ENCODE measurements around the gene VARS2.
A peak's percentile ranks its signal among the peaks of the same experiment; 100 is the strongest.

VARS2 gene

DNA sequence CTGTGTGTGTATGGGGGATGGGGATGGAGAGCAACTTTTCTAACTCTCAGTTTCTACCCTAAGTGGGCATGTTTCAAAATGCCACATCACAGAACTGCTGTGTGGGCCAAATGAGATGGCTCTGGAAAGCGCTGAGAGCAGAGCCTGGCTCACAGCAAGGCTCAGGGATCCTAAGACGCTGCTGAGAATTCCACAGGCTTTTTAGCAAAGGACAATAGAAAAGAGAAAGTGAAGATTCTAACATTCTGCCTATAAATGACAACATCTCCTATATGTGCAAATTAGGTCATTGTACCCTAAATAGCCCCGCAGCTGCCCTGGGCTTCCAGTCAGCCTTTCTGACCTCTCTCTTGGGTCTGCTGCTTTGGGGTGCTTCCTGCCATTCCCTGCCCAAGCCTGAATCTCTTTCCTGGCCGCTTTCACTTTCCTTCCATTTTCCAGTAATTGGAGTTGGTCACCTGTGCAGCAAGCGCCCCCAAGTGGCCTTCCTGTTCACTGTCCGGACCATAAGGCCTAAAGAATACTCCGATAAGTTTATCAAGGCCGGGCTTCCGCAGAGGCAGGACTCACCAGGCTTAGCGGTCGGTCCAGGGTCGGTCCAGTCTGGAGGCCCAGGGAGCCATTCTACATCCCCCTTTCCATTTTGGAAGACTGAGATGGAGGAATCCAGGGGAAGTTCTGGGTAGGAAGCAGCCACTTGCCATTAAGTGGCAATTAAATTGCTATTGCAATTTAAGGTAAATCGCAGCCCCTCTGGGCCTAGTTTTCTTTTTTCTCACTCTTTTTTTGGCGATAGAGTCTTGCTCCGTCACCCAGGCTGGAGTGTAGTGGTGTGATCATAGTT is 36.4 kb upstream of the VARS2 start:
- H3K27me3 ChIP-seq (ENCODE audit: control insufficient read depth in 5 of 5, insufficient read depth in 4 of 5, low read length in 5 of 5): no peaks in the 10 kb centered on the region
- no peaks in the 10 kb centered on the region for H3K36me3 ChIP-seq (ENCODE audit: control insufficient read depth in 5 of 5, insufficient read depth in 5 of 5, low read length in 5 of 5)
- H3K27ac ChIP-seq (ENCODE audit: low read depth, low read length): peak overlapping the region; percentile 79
- H3K9ac ChIP-seq (ENCODE audit: low read length in 5 of 5): peak overlapping the region; percentile 31 to 71 (median 68)
- H3K9me3 ChIP-seq (ENCODE audit: control insufficient read depth in 5 of 5, low read length in 5 of 5): peaks cover 0 to 3% (median 0%) of the 10 kb centered on the region in 5 donors
- H3K4me1 ChIP-seq (ENCODE audit: control insufficient read depth in 5 of 5, insufficient read depth in 5 of 5, low read length in 5 of 5): peaks cover 5 to 31% (median 21%) of the 10 kb centered on the region in 5 donors
- peak overlapping the region; percentile 54 to 68 (median 62) for H3K4me3 ChIP-seq (ENCODE audit: low read depth in 1 of 5, low read length in 5 of 5)

DNA sequence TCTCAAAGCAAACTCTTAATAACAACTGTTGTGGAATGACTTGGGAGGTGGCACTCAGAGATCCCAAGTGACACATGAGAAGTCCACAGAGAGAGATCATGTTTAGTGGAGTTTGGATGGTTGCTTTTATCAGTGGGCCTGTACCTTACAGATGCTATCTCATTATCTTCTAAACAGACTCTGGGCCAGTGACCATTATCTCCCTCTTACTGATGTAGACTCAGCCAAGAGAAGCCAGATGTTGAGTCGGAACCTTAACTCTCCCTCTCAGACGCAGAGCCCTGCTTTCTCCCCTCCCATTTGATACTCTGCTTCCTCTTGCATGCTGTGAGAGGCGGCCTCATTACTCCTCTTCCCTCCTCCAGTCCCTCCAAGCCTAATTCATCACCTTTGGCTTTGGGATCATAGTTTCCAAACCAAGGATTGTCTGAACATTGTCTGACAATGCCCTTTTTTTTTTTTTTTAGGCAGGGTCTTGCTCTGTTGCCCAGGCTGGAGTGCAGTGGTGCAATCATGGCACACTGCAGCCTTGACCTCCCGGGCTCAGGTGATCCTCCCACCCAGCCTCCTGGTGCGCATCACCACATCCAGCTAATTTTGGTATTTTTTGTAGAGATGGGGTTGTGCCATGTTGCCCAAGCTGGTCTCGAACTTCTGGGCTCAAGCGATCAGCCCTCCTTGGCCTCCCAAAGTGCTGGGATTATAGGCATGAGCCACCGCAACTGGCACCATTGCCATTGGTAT is 34.2 kb upstream of the VARS2 start:
- H3K4me3 ChIP-seq (ENCODE audit: low read depth in 1 of 5, low read length in 5 of 5): no peak overlapping the region
- no peak overlapping the region for H3K27ac ChIP-seq (ENCODE audit: low read depth, low read length)
- no peaks in the 10 kb centered on the region for H3K36me3 ChIP-seq (ENCODE audit: control insufficient read depth in 5 of 5, insufficient read depth in 5 of 5, low read length in 5 of 5)
- H3K9ac ChIP-seq (ENCODE audit: low read length in 5 of 5): no peak overlapping the region
- peaks cover 12 to 47% (median 34%) of the 10 kb centered on the region in 5 donors for H3K4me1 ChIP-seq (ENCODE audit: control insufficient read depth in 5 of 5, insufficient read depth in 5 of 5, low read length in 5 of 5)
- H3K27me3 ChIP-seq (ENCODE audit: control insufficient read depth in 5 of 5, insufficient read depth in 4 of 5, low read length in 5 of 5): no peaks in the 10 kb centered on the region
- H3K9me3 ChIP-seq (ENCODE audit: control insufficient read depth in 5 of 5, low read length in 5 of 5): no peaks in the 10 kb centered on the region

GRCh38 chr6:30880698-30881252 is 33.3 kb upstream of the VARS2 start:
- H3K9ac ChIP-seq (ENCODE audit: low read length in 5 of 5): no peak overlapping the region
- H3K27me3 ChIP-seq (ENCODE audit: control insufficient read depth in 5 of 5, insufficient read depth in 4 of 5, low read length in 5 of 5): no peaks in the 10 kb centered on the region
- no peak overlapping the region for H3K4me3 ChIP-seq (ENCODE audit: low read depth in 1 of 5, low read length in 5 of 5)
- H3K27ac ChIP-seq (ENCODE audit: low read depth, low read length): no peak overlapping the region
- no peaks in the 10 kb centered on the region for H3K36me3 ChIP-seq (ENCODE audit: control insufficient read depth in 5 of 5, insufficient read depth in 5 of 5, low read length in 5 of 5)
- no peaks in the 10 kb centered on the region for H3K9me3 ChIP-seq (ENCODE audit: control insufficient read depth in 5 of 5, low read length in 5 of 5)
- H3K4me1 ChIP-seq (ENCODE audit: control insufficient read depth in 5 of 5, insufficient read depth in 5 of 5, low read length in 5 of 5): peaks cover 16 to 56% (median 43%) of the 10 kb centered on the region in 5 donors

GRCh38 chr6:30881392-30882203 is 32.4 kb upstream of the VARS2 start:
- no peaks in the 10 kb centered on the region for H3K27me3 ChIP-seq (ENCODE audit: control insufficient read depth in 5 of 5, insufficient read depth in 4 of 5, low read length in 5 of 5)
- no peak overlapping the region for H3K9ac ChIP-seq (ENCODE audit: low read length in 5 of 5)
- H3K36me3 ChIP-seq (ENCODE audit: control insufficient read depth in 5 of 5, insufficient read depth in 5 of 5, low read length in 5 of 5): no peaks in the 10 kb centered on the region
- H3K27ac ChIP-seq (ENCODE audit: low read depth, low read length): peak overlapping the region; percentile 78
- H3K9me3 ChIP-seq (ENCODE audit: control insufficient read depth in 5 of 5, low read length in 5 of 5): no peaks in the 10 kb centered on the region
- no peak overlapping the region for H3K4me3 ChIP-seq (ENCODE audit: low read depth in 1 of 5, low read length in 5 of 5)
- H3K4me1 ChIP-seq (ENCODE audit: control insufficient read depth in 5 of 5, insufficient read depth in 5 of 5, low read length in 5 of 5): peaks cover 16 to 59% (median 52%) of the 10 kb centered on the region in 5 donors

GRCh38 chr6:30882204-30882758 is 31.8 kb upstream of the VARS2 start:
- Histone ChIP-seq H3K9me3 (ENCODE audit: control insufficient read depth in 5 of 5, low read length in 5 of 5) (no peaks in the 10 kb centered on the region), H3K27me3 (ENCODE audit: control insufficient read depth in 5 of 5, insufficient read depth in 4 of 5, low read length in 5 of 5) (no peaks in the 10 kb centered on the region), H3K9ac (ENCODE audit: low read length in 5 of 5) (no peak overlapping the region), H3K36me3 (ENCODE audit: control insufficient read depth in 5 of 5, insufficient read depth in 5 of 5, low read length in 5 of 5) (no peaks in the 10 kb centered on the region), H3K4me1 (ENCODE audit: control insufficient read depth in 5 of 5, insufficient read depth in 5 of 5, low read length in 5 of 5) (peaks cover 16 to 59% (median 53%) of the 10 kb centered on the region in 5 donors), H3K4me3 (ENCODE audit: low read depth in 1 of 5, low read length in 5 of 5) (no peak overlapping the region), H3K27ac (ENCODE audit: low read depth, low read length) (peak overlapping the region; percentile 78)

GRCh38 chr6:30882759-30883684 is 31.0 kb upstream of the VARS2 start:
- Histone ChIP-seq H3K9ac (ENCODE audit: low read length in 5 of 5) (peak overlapping the region in 3 of 5 donors; percentile 33 to 67 (median 38)), H3K9me3 (ENCODE audit: control insufficient read depth in 5 of 5, low read length in 5 of 5) (no peaks in the 10 kb centered on the region), H3K27ac (ENCODE audit: low read depth, low read length) (peak overlapping the region; percentile 78), H3K27me3 (ENCODE audit: control insufficient read depth in 5 of 5, insufficient read depth in 4 of 5, low read length in 5 of 5) (no peaks in the 10 kb centered on the region), H3K36me3 (ENCODE audit: control insufficient read depth in 5 of 5, insufficient read depth in 5 of 5, low read length in 5 of 5) (no peaks in the 10 kb centered on the region), H3K4me3 (ENCODE audit: low read depth in 1 of 5, low read length in 5 of 5) (peak overlapping the region in 1 of 5 donors; percentile 73), H3K4me1 (ENCODE audit: control insufficient read depth in 5 of 5, insufficient read depth in 5 of 5, low read length in 5 of 5) (peaks cover 16 to 51% (median 46%) of the 10 kb centered on the region in 5 donors)

GRCh38 chr6:30883685-30884520 is 30.1 kb upstream of the VARS2 start, which contains the start of gene DDR1:
DDR1 (plus strand) TSS chr6:30884519; CDS start chr6:30888730, 4,211 bp downstream.
- Histone ChIP-seq H3K9me3 (ENCODE audit: control insufficient read depth in 5 of 5, low read length in 5 of 5) (no peaks in the 10 kb centered on the region), H3K4me1 (ENCODE audit: control insufficient read depth in 5 of 5, insufficient read depth in 5 of 5, low read length in 5 of 5) (peaks cover 13 to 45% (median 42%) of the 10 kb centered on the region in 5 donors), H3K27me3 (ENCODE audit: control insufficient read depth in 5 of 5, insufficient read depth in 4 of 5, low read length in 5 of 5) (no peaks in the 10 kb centered on the region), H3K36me3 (ENCODE audit: control insufficient read depth in 5 of 5, insufficient read depth in 5 of 5, low read length in 5 of 5) (peaks cover 0 to 3% (median 0%) of the 10 kb centered on the region in 5 donors), H3K27ac (ENCODE audit: low read depth, low read length) (peak within 1 kb of the TSS; percentile 78), H3K9ac (ENCODE audit: low read length in 5 of 5) (peak within 1 kb of the TSS; percentile 48 to 68 (median 64)), H3K4me3 (ENCODE audit: low read depth in 1 of 5, low read length in 5 of 5) (peak within 1 kb of the TSS; percentile 61 to 77 (median 67))
